Measurements from ENCODE around the gene TNNI3K.

DNA sequence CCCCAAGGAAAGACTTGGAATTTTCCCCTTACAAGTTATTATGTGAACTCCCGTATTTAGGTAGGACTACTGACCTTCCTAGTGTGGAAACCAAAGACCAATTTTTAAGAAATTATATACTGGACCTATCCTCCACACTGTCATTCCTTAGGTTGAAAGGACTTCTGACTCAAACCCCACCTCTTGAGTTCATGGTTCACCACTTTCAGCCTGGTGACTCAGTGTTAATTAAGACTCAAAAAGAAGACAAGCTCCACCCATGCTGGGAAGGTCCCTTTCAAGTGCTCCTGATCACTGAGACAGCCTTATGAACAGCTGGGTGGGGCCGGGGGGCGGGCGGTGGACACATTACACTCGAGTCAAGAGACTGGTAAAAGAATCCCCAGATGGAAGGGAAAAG, 164.1 kb downstream of the TNNI3K start:
- TF ChIP-seq CTCF (conservative IDR thresholded peaks at IDR 0.05; ENCODE audit: low read depth, low read length) = no peak
- TF ChIP-seq EZH2 (IDR thresholded peaks at IDR 0.05; ENCODE audit: borderline replicate concordance, low read depth, low read length, poor library complexity, severe bottlenecking) = no peak
